Esophagus muscularis mucosa (tissue), 4 donors: ENCODE results near the gene ARFGAP3. TPM values are rescaled to one million over a fixed set of nuclear protein-coding genes. Genes with fewer than 3 reads are reported as not detected.

Experiments used
- DNase-seq: peaks from one replicate; pipeline ENCODE4 v3.0.0-alpha.2; 2017; ENCODE audit errors: extremely low spot score
- H3K27ac ChIP-seq, 4 donors: fragments of 200-600 bp; sonication (generic); replicated peaks in 1 of 4; 1 replicate in 3 of 4; 2 replicates in 1 of 4; pipeline ENCODE4 v1.5.1; 2016 to 2019; ENCODE audit warnings: mild to moderate bottlenecking in 1 of 4
- H3K27me3 ChIP-seq, 4 donors: fragments of 200-600 bp; sonication (generic); one replicate each; pipeline versions ENCODE4 v1.5.1 to v1.6.0; 2016 to 2019
- H3K36me3 ChIP-seq, 4 donors: fragments of 200-600 bp; sonication (generic); one replicate each; pipeline ENCODE4 v1.5.1; 2016 to 2019
- H3K4me1 ChIP-seq, 4 donors: fragments of 200-600 bp; sonication (generic); one replicate each; pipeline ENCODE4 v1.5.1; 2016 to 2019
- H3K4me3 ChIP-seq, 4 donors: fragments of 200-600 bp; sonication (generic); 1 replicate in 2 of 4; 2 replicates in 2 of 4; pipeline ENCODE4 v1.5.1; 2016 to 2019; ENCODE audit warnings: mild to moderate bottlenecking in 4 of 4, moderate library complexity in 1 of 4
- H3K9me3 ChIP-seq, 4 donors: fragments of 200-600 bp; sonication (generic); 1 replicate in 3 of 4; 2 replicates in 1 of 4; pipeline ENCODE4 v1.5.1; 2016 to 2019
- CTCF ChIP-seq, 3 experiments: fragments of 200-600 bp in 2 of 3; fragments of 450-650 bp in 1 of 3; sonication (generic) in 2 of 3; IDR thresholded peaks; one replicate each; pipeline ENCODE4 v1.5.1; 2017 to 2019; ENCODE audit warnings: antibody characterized with exemption in 3 of 3, mild to moderate bottlenecking in 2 of 3, moderate library complexity in 1 of 3
- EP300 ChIP-seq: sonication (generic); formaldehyde crosslinking; IDR thresholded peaks from one replicate; pipeline ENCODE4 v1.6.1; 2017; ENCODE audit warnings: antibody characterized with exemption
- POLR2A ChIP-seq: fragments of 450-650 bp; IDR thresholded peaks from one replicate; pipeline ENCODE4 v1.6.1; 2017; ENCODE audit warnings: antibody characterized with exemption, moderate library complexity, mild to moderate bottlenecking, low read depth
- POLR2AphosphoS5 ChIP-seq, 2 donors: sonication (generic); formaldehyde crosslinking; IDR thresholded peaks; one replicate each; pipeline ENCODE4 v1.6.1; 2017; ENCODE audit warnings: antibody characterized with exemption in 2 of 2
- WGBS: methylation state at CpG from one replicate; pipeline ENCODE4 v1.1.5; 2018; 5-methylcytosine and 5-hydroxymethylcytosine counted together
- intact Hi-C: fragments of 100-400 bp; cut with DNase I; formaldehyde crosslinking; loops from one replicate; pipeline ENCODE4 v1.15.1; 2023
- total RNA-seq, 4 donors: library from RNA; depleted of rRNA; stranded (reverse); fragments of >200 nt; gene quantifications; one replicate each; pipeline versions ENCODE4 v1.1.0 to v1.2.1, GENCODE V29; 2016

Gene ARFGAP3
- total RNA-seq, 4 donors from 2014 or later = 38.8 to 63.5 (median 41.4) TPM

GRCh38 chr22:42884616-42885375, 27.7 kb upstream of the ARFGAP3 start:
- Histone ChIP-seq H3K9me3 (no peaks in the 10 kb centered on the region), H3K36me3 (peaks cover 69 to 100% (median 99%) of the 10 kb centered on the region in 4 donors), H3K4me1 (peaks cover 0 to 20% (median 12%) of the 10 kb centered on the region in 4 donors), H3K4me3 (no peak overlapping the region), H3K27ac (peak overlapping the region in 1 of 4 donors; percentile 3), H3K27me3 (no peaks in the 10 kb centered on the region)
- WGBS = 68% methylated on average over 6 of the region's 7 CpGs
- TF ChIP-seq EP300 (no peak), POLR2AphosphoS5 (IDR thresholded peaks at IDR 0.05) (no peak), POLR2A (no peak)
- intact Hi-C loops = no loop called here
- no peak for DNase-seq

- H3K27ac ChIP-seq = no peak overlapping the region
- H3K36me3 ChIP-seq = peaks cover 73 to 100% (median 100%) of the 10 kb centered on the region in 4 donors
- intact Hi-C loops = no loop called here
- no peaks in the 10 kb centered on the region for H3K27me3 ChIP-seq
- no peak overlapping the region for H3K4me3 ChIP-seq
- no peaks in the 10 kb centered on the region for H3K9me3 ChIP-seq
- TF ChIP-seq POLR2AphosphoS5 (IDR thresholded peaks at IDR 0.05) (no peak), CTCF (IDR thresholded peaks at IDR 0.05) (no peak), POLR2A (no peak), EP300 (no peak)
- H3K4me1 ChIP-seq = peaks cover 0 to 17% (median 11%) of the 10 kb centered on the region in 4 donors
- WGBS = 90% methylated on average over 6 of the region's 9 CpGs
- no peak for DNase-seq
Observed at GRCh38 chr22:42883970-42884369, 26.9 kb upstream of the ARFGAP3 start.

GRCh38 chr22:42883121-42883520, 26.0 kb upstream of the ARFGAP3 start:
- TF ChIP-seq EP300 (no peak), POLR2AphosphoS5 (IDR thresholded peaks at IDR 0.05) (no peak)
- no peak for DNase-seq
- H3K36me3 ChIP-seq = peaks cover 73 to 100% (median 100%) of the 10 kb centered on the region in 4 donors
- peaks cover 0 to 17% (median 8%) of the 10 kb centered on the region in 4 donors for H3K4me1 ChIP-seq
- WGBS = 84% methylated on average over 7 of the region's 8 CpGs
- intact Hi-C loops = no loop called here
- no peaks in the 10 kb centered on the region for H3K9me3 ChIP-seq
- H3K27ac ChIP-seq = no peak overlapping the region
- no peaks in the 10 kb centered on the region for H3K27me3 ChIP-seq
- no peak overlapping the region for H3K4me3 ChIP-seq

GRCh38 chr22:42881982-42882656, 25.0 kb upstream of the ARFGAP3 start:
- DNase-seq = no peak
- Histone ChIP-seq H3K4me1 (peaks cover 0 to 17% (median 5%) of the 10 kb centered on the region in 4 donors), H3K27ac (no peak overlapping the region), H3K4me3 (no peak overlapping the region), H3K9me3 (no peaks in the 10 kb centered on the region), H3K27me3 (no peaks in the 10 kb centered on the region), H3K36me3 (peaks cover 75 to 100% (median 100%) of the 10 kb centered on the region in 4 donors)
- WGBS = 83% methylated on average over 8 of the region's 10 CpGs
- intact Hi-C loops = no loop called here
- TF ChIP-seq EP300 (no peak), POLR2AphosphoS5 (IDR thresholded peaks at IDR 0.05) (no peak), CTCF (IDR thresholded peaks at IDR 0.05) (no peak), POLR2A (no peak)

GRCh38 chr22:42881298-42881697, 24.2 kb upstream of the ARFGAP3 start:
- intact Hi-C loops = no loop called here
- TF ChIP-seq POLR2A = no peak
- TF ChIP-seq EP300 = no peak
- TF ChIP-seq CTCF (IDR thresholded peaks at IDR 0.05) = no peak
- no peak for TF ChIP-seq POLR2AphosphoS5 (IDR thresholded peaks at IDR 0.05)
- Histone ChIP-seq H3K4me1 (peaks cover 0 to 17% (median 5%) of the 10 kb centered on the region in 4 donors), H3K27me3 (no peaks in the 10 kb centered on the region), H3K36me3 (peaks cover 82 to 100% (median 100%) of the 10 kb centered on the region in 4 donors), H3K9me3 (no peaks in the 10 kb centered on the region), H3K4me3 (no peak overlapping the region), H3K27ac (no peak overlapping the region)
- no peak for DNase-seq
- WGBS = 79% methylated on average over 4 of the region's 12 CpGs
